OCI-LY1 (cell line): ENCODE results near the gene THEM4.

ENCODE experiments used
- H2AFZ ChIP-seq: fragments of 200-600 bp; sonication (generic), shearing (Covaris generic); 2 replicates; pipeline ENCODE4 v1.6.0; 2014; ENCODE audit warnings: antibody characterized with exemption, mild to moderate bottlenecking, low read length
- H3F3A ChIP-seq: fragments of 200-600 bp; sonication (generic), shearing (Covaris generic); 2 replicates; pipeline ENCODE4 v1.6.0; 2014; ENCODE audit warnings: mild to moderate bottlenecking, antibody characterized with exemption, low read length, moderate library complexity; ENCODE audit not compliant: insufficient read depth
- H3K27ac ChIP-seq: fragments of 200-600 bp; sonication (generic); 2 replicates; pipeline ENCODE4 v1.5.1; 2014; ENCODE audit warnings: low read length, mixed run types, mild to moderate bottlenecking, low read depth; ENCODE audit not compliant: poor library complexity, severe bottlenecking
- H3K27me3 ChIP-seq: fragments of 200-600 bp; sonication (generic); 2 replicates; pipeline ENCODE4 v1.6.0; 2014; ENCODE audit warnings: antibody characterized with exemption, mild to moderate bottlenecking, low read length, moderate library complexity; ENCODE audit not compliant: insufficient read depth
- H3K36me3 ChIP-seq: fragments of 200-600 bp; sonication (generic); 2 replicates; pipeline ENCODE4 v1.6.1; 2014; ENCODE audit warnings: mild to moderate bottlenecking, antibody characterized with exemption, low read length, moderate library complexity, mixed read lengths; ENCODE audit not compliant: insufficient read depth
- H3K4me1 ChIP-seq: fragments of 200-600 bp; sonication (generic); 2 replicates; pipeline ENCODE4 v1.5.1; 2014; ENCODE audit warnings: mild to moderate bottlenecking, low read length, moderate library complexity; ENCODE audit not compliant: insufficient read depth, severe bottlenecking
- H3K4me2 ChIP-seq: fragments of 200-600 bp; sonication (generic), shearing (Covaris generic); 2 replicates; pipeline ENCODE4 v1.6.1; 2014; ENCODE audit warnings: low read length
- H3K4me3 ChIP-seq: fragments of 200-600 bp; sonication (generic); 2 replicates; pipeline ENCODE4 v1.5.1; 2014; ENCODE audit warnings: low read length, low read depth, mild to moderate bottlenecking, mixed read lengths; ENCODE audit not compliant: poor library complexity, severe bottlenecking
- H3K79me2 ChIP-seq: fragments of 200-600 bp; shearing (Covaris generic); 2 replicates; pipeline ENCODE4 v1.6.1; 2016; ENCODE audit warnings: mixed run types, low read length, mixed read lengths; ENCODE audit not compliant: insufficient read depth
- H3K9ac ChIP-seq: fragments of 200-600 bp; sonication (generic), shearing (Covaris generic); 2 replicates; pipeline ENCODE4 v1.6.1; 2014; ENCODE audit warnings: mild to moderate bottlenecking, low read length, mixed read lengths
- H3K9me2 ChIP-seq: fragments of 200-600 bp; sonication (generic), shearing (Covaris generic); 2 replicates; pipeline ENCODE4 v1.6.1; 2014; ENCODE audit warnings: low read depth, mild to moderate bottlenecking, low read length, mixed read lengths
- H3K9me3 ChIP-seq: fragments of 200-600 bp; shearing (Covaris generic); 2 replicates; pipeline ENCODE4 v1.6.1; 2014; ENCODE audit warnings: low read length, mixed read lengths
- H4K20me1 ChIP-seq: fragments of 200-600 bp; sonication (generic), shearing (Covaris generic); 2 replicates; pipeline ENCODE4 v1.6.0; 2016; ENCODE audit warnings: mild to moderate bottlenecking, low read length; ENCODE audit not compliant: insufficient read depth
- EZH2 ChIP-seq: fragments of 200-600 bp; sonication (generic), shearing (Covaris generic); IDR thresholded peaks from 2 replicates; pipeline ENCODE4 v1.8.0; 2017; ENCODE audit warnings: borderline replicate concordance, mixed run types, mild to moderate bottlenecking, antibody characterized with exemption, low read length, moderate library complexity, mixed read lengths
- TF ChIP-seq, protein P1 (sequence below): fragments of 200-600 bp; sonication (generic), shearing (Covaris generic); IDR thresholded peaks from 2 replicates; pipeline ENCODE4 v1.5.1; 2017; ENCODE audit warnings: mild to moderate bottlenecking, antibody characterized with exemption, low read length, moderate library complexity, mixed read lengths

Gene THEM4

GRCh38 chr1:151944857-151945575, 35.7 kb upstream of the THEM4 start:
- Histone ChIP-seq H3K79me2 (no peaks in the 10 kb centered on the region), H3K36me3 (no peaks in the 10 kb centered on the region), H2AFZ (no peak overlapping the region), H3K27ac (no peak overlapping the region), H3K9ac (no peak overlapping the region), H3K9me3 (no peaks in the 10 kb centered on the region), H3K27me3 (no peaks in the 10 kb centered on the region), H3F3A (no peaks in the 10 kb centered on the region), H4K20me1 (no peaks in the 10 kb centered on the region), H3K4me2 (no peak overlapping the region), H3K9me2 (no peaks in the 10 kb centered on the region), H3K4me1 (no peaks in the 10 kb centered on the region), H3K4me3 (no peak overlapping the region)
- TF ChIP-seq, protein P1, sequence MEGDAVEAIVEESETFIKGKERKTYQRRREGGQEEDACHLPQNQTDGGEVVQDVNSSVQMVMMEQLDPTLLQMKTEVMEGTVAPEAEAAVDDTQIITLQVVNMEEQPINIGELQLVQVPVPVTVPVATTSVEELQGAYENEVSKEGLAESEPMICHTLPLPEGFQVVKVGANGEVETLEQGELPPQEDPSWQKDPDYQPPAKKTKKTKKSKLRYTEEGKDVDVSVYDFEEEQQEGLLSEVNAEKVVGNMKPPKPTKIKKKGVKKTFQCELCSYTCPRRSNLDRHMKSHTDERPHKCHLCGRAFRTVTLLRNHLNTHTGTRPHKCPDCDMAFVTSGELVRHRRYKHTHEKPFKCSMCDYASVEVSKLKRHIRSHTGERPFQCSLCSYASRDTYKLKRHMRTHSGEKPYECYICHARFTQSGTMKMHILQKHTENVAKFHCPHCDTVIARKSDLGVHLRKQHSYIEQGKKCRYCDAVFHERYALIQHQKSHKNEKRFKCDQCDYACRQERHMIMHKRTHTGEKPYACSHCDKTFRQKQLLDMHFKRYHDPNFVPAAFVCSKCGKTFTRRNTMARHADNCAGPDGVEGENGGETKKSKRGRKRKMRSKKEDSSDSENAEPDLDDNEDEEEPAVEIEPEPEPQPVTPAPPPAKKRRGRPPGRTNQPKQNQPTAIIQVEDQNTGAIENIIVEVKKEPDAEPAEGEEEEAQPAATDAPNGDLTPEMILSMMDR, result no peak
- no peak for TF ChIP-seq EZH2

GRCh38 chr1:151944126-151944856, 35.0 kb upstream of the THEM4 start:
- H3K79me2 ChIP-seq, result no peaks in the 10 kb centered on the region
- H3K27me3 ChIP-seq, result no peaks in the 10 kb centered on the region
- no peak for TF ChIP-seq EZH2
- TF ChIP-seq, protein P1, result no peak
- no peaks in the 10 kb centered on the region for H3F3A ChIP-seq
- H3K9me3 ChIP-seq, result no peaks in the 10 kb centered on the region
- no peaks in the 10 kb centered on the region for H3K9me2 ChIP-seq
- no peak overlapping the region for H3K9ac ChIP-seq
- H3K27ac ChIP-seq, result no peak overlapping the region
- no peaks in the 10 kb centered on the region for H3K36me3 ChIP-seq
- no peak overlapping the region for H3K4me2 ChIP-seq
- no peak overlapping the region for H3K4me3 ChIP-seq
- no peaks in the 10 kb centered on the region for H3K4me1 ChIP-seq
- no peaks in the 10 kb centered on the region for H4K20me1 ChIP-seq
- H2AFZ ChIP-seq, result no peak overlapping the region

- Histone ChIP-seq H2AFZ (no peak overlapping the region), H3K27ac (no peak overlapping the region), H3K4me2 (no peak overlapping the region), H3K36me3 (no peaks in the 10 kb centered on the region), H3K4me3 (no peak overlapping the region), H3K9me2 (no peaks in the 10 kb centered on the region), H3K9me3 (no peaks in the 10 kb centered on the region), H3F3A (no peaks in the 10 kb centered on the region), H3K9ac (no peak overlapping the region), H3K4me1 (no peaks in the 10 kb centered on the region), H3K27me3 (no peaks in the 10 kb centered on the region), H3K79me2 (no peaks in the 10 kb centered on the region), H4K20me1 (no peaks in the 10 kb centered on the region)
- TF ChIP-seq, protein P1, result no peak
- no peak for TF ChIP-seq EZH2
These were observed 34.3 kb upstream of the THEM4 start for GRCh38 chr1:151943591-151943990.
